Endothelial cell of umbilical vein (primary cell): ENCODE results near the gene TRIM32. TPM values are rescaled to one million over a fixed set of nuclear protein-coding genes. Genes with fewer than 3 reads are reported as not detected.

Source experiments
- BruUV-seq: library from RNA; stranded (reverse); fragments of 400-500 nt; replicated peaks from 2 replicates; lab custom pipeline; 2021; lab: Mats Ljungman, UMichigan
- CTCF ChIA-PET: fragments of 300-600, 350-600 bp; sonication (Branson Sonifier 250); formaldehyde crosslinking; loops from one replicate; lab custom pipeline; 2021; ENCODE audit warnings: antibody characterized with exemption, inconsistent platforms; lab: Charles Lee
- POLR2A ChIA-PET: fragments of 300-600, 350-600 bp; sonication (Branson Sonifier 250); formaldehyde crosslinking; loops from one replicate; lab custom pipeline; 2021; ENCODE audit warnings: antibody characterized with exemption, inconsistent platforms; lab: Charles Lee
- DNase-seq: peaks from one replicate; pipeline ENCODE4 v3.0.0-alpha.2; 2011; ENCODE audit warnings: low read depth, low spot score
- FAIRE-seq: peaks from 2 replicates; lab custom pipeline; 2011; peaks lifted over from hg19 to GRCh38; lab: Jason Lieb, UNC
- H2AFZ ChIP-seq: 2 replicates; pipeline ENCODE4 v1.6.0; 2012; ENCODE audit warnings: low read depth, low read length, control low read depth, inconsistent platforms
- H3K27ac ChIP-seq: 2 replicates; pipeline ENCODE4 v1.5.1; 2011; ENCODE audit warnings: low read depth, mild to moderate bottlenecking, control low read depth, low read length, moderate library complexity; ENCODE audit not compliant: insufficient read depth
- H3K27me3 ChIP-seq, 2 experiments: 2 replicates each; pipeline versions ENCODE4 v1.6.0 to v1.6.1; 2011; ENCODE audit warnings: low read length in 2 of 2, mixed read lengths in 1 of 2; ENCODE audit not compliant: control insufficient read depth in 2 of 2, insufficient read depth in 2 of 2
- H3K36me3 ChIP-seq, 2 experiments: 2 replicates in 1 of 2; 3 replicates in 1 of 2; pipeline ENCODE4 v1.5.1; 2011; ENCODE audit warnings: low read length in 2 of 2, mild to moderate bottlenecking in 1 of 2, moderate library complexity in 1 of 2; ENCODE audit not compliant: control insufficient read depth in 2 of 2, insufficient read depth in 2 of 2; ENCODE audit errors: extremely low read depth in 1 of 2
- H3K4me1 ChIP-seq: 3 replicates; pipeline ENCODE4 v1.5.1; 2011; ENCODE audit warnings: mild to moderate bottlenecking, low read length; ENCODE audit not compliant: control insufficient read depth, insufficient read depth; ENCODE audit errors: extremely low read depth
- H3K4me2 ChIP-seq: 2 replicates; pipeline ENCODE4 v1.6.1; 2011; ENCODE audit warnings: low read length, control low read depth, mixed read lengths; ENCODE audit not compliant: insufficient read depth
- H3K4me3 ChIP-seq, 3 experiments: fragments of 200-600 bp in 1 of 3; sonication (generic), shearing (Covaris generic) in 1 of 3; replicated peaks in 1 of 3; 2 replicates each; pipeline ENCODE4 v1.5.1; 2011 to 2016; ENCODE audit warnings: control low read depth in 3 of 3, low read length in 3 of 3, mild to moderate bottlenecking in 2 of 3, inconsistent platforms in 1 of 3, low read depth in 1 of 3, moderate library complexity in 1 of 3; ENCODE audit not compliant: insufficient read depth in 1 of 3
- H3K79me2 ChIP-seq: 2 replicates; pipeline ENCODE4 v1.6.0; 2012; ENCODE audit warnings: low read length, inconsistent platforms; ENCODE audit not compliant: control insufficient read depth, insufficient read depth
- H3K9ac ChIP-seq: replicated peaks from 2 replicates; pipeline ENCODE3; 2011; ENCODE audit warnings: low read length, control low read depth; ENCODE audit not compliant: insufficient read depth; ENCODE audit errors: extremely low read depth
- H3K9me1 ChIP-seq: replicated peaks from 3 replicates; pipeline ENCODE4 v1.6.0; 2011; ENCODE audit warnings: mild to moderate bottlenecking, low read length; ENCODE audit not compliant: control insufficient read depth, insufficient read depth; ENCODE audit errors: extremely low read depth
- H3K9me3 ChIP-seq: replicated peaks from 2 replicates; pipeline ENCODE4 v1.5.1; 2012; ENCODE audit warnings: low read length, inconsistent platforms; ENCODE audit not compliant: control insufficient read depth, insufficient read depth
- H4K20me1 ChIP-seq: replicated peaks from 2 replicates; pipeline ENCODE3; 2011; ENCODE audit warnings: mild to moderate bottlenecking, low read length; ENCODE audit not compliant: control insufficient read depth, insufficient read depth; ENCODE audit errors: extremely low read depth
- CTCF ChIP-seq, 2 donors: IDR thresholded peaks; 1 replicate in 1 of 2; 2 replicates in 1 of 2; pipeline ENCODE4 v1.5.1; 2011; ENCODE audit warnings: low read length in 2 of 2, mild to moderate bottlenecking in 2 of 2, moderate library complexity in 2 of 2, control low read depth in 1 of 2, inconsistent platforms in 1 of 2, low read depth in 1 of 2; ENCODE audit not compliant: insufficient read depth in 1 of 2; ENCODE audit errors: extremely low read depth in 1 of 2
- EZH2 ChIP-seq: IDR thresholded peaks from 2 replicates; pipeline ENCODE4 v1.6.1; 2012; ENCODE audit warnings: borderline replicate concordance, low read depth, mild to moderate bottlenecking, moderate library complexity, low read length, inconsistent platforms; ENCODE audit not compliant: severe bottlenecking
- FOS ChIP-seq: IDR thresholded peaks from 2 replicates; pipeline ENCODE4 v1.6.1; 2011; ENCODE audit warnings: mild to moderate bottlenecking, low read length, moderate library complexity, borderline replicate concordance; ENCODE audit not compliant: insufficient read depth
- GATA2 ChIP-seq: IDR thresholded peaks from 2 replicates; pipeline ENCODE4 v1.7.0; 2011; ENCODE audit warnings: low read depth, mild to moderate bottlenecking, moderate library complexity, mixed read lengths, low read length; ENCODE audit not compliant: insufficient read length, insufficient read depth
- JUN ChIP-seq: IDR thresholded peaks from 2 replicates; pipeline ENCODE4 v1.6.1; 2011; ENCODE audit warnings: borderline replicate concordance, low read depth; ENCODE audit not compliant: insufficient read length, insufficient read depth
- MAX ChIP-seq: IDR thresholded peaks from 2 replicates; pipeline ENCODE4 v1.6.1; 2011; ENCODE audit not compliant: insufficient read depth, insufficient read length
- MYC ChIP-seq: IDR thresholded peaks from one replicate; pipeline ENCODE4 v1.6.1; 2011; ENCODE audit warnings: mild to moderate bottlenecking, low read depth, low read length
- POLR2A ChIP-seq: IDR thresholded peaks from 2 replicates; pipeline ENCODE4 v1.6.1; 2012; ENCODE audit warnings: low read depth, mild to moderate bottlenecking, control low read depth, low read length
- POLR2AphosphoS5 ChIP-seq: IDR thresholded peaks from 2 replicates; pipeline ENCODE4 v1.6.1; 2012; ENCODE audit warnings: low read depth, mild to moderate bottlenecking, control low read depth, low read length, moderate library complexity; ENCODE audit not compliant: insufficient read depth
- dilution Hi-C: fragments of 300-500 bp; cut with MboI; formaldehyde crosslinking; loops from one replicate; pipeline ENCODE4 v1.15.0; 2019; ENCODE audit warnings: low sequenced_read_pairs; ENCODE audit not compliant: extremely low pct_ligation_motif_present
- intact Hi-C: fragments of 100-400 bp; cut with micrococcal nuclease; formaldehyde crosslinking; loops from one replicate; pipeline ENCODE4 v1.10.0; 2022
- polyA plus RNA-seq, 4 experiments: library from polyadenylated mRNA; depleted of rRNA in 3 of 4; stranded (reverse) in 3 of 4; unstranded in 1 of 4; fragments of >200 nt; gene quantifications; 2 replicates each; pipeline versions ENCODE4 v1.2.1 to v1.2.3, GENCODE V29; 2011 to 2012; ENCODE audit warnings: missing spikeins in 1 of 4
- total RNA-seq: library from RNA; stranded (reverse); gene quantifications from 2 replicates; pipeline ENCODE4 v1.2.3, GENCODE V29; 2021

TRIM32 gene
- total and polyA plus RNA-seq, 2 donors (not counting 3 experiments of a cell fraction or from before 2014, with no cell fraction given): 10.8 to 18.4 TPM

DNA sequence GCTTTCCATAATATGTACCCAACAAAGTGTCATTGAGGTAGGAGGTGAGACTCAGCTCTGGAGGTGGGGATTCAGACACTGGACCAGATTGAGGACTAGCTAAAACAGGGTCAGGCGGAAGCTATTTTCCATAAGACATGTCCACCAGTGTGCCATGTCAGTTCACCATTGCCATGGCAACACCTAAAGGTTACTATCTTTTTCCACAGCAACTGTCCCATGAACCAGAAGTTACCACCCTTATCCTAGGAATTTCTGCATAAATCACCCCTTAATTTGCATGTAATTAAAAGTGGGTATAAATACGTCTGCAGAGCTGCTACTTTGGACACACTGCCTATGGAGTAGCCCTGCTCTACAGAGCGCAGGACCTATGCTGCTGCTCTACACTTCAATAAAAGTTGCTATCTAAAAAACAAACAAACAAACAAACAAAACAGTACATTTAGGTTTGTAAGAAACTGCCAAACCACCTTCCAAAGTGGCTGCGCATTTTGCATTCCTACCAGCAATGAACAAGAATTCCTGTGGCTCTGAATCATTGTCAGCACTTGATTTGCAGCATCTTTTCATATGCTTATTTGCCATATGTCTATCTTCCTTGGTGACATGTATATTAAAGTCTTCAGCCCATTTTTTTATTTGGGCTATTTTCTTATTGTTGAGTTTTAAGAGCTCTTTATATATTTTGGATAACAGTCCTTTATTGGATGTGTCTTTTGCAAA lies 18.0 kb upstream of the TRIM32 start:
- H3K4me2 ChIP-seq: no peak overlapping the region
- dilution Hi-C loops: no loop called here
- no peak overlapping the region for H3K27ac ChIP-seq
- no peaks in the 10 kb centered on the region for H3K9me1 ChIP-seq
- intact Hi-C loops: no loop called here
- H2AFZ ChIP-seq: no peak overlapping the region
- no peaks in the 10 kb centered on the region for H3K36me3 ChIP-seq
- H3K4me3 ChIP-seq: no peak overlapping the region
- TF ChIP-seq JUN: no peak
- TF ChIP-seq EZH2: no peak
- no peak for TF ChIP-seq MAX
- no peak for TF ChIP-seq GATA2
- TF ChIP-seq POLR2A: no peak
- no peak for TF ChIP-seq CTCF (IDR thresholded peaks at IDR 0.05; ENCODE audit: extremely low read depth in 1 of 2, insufficient read depth in 1 of 2, low read depth in 1 of 2, low read length in 2 of 2)
- no peak for TF ChIP-seq MYC
- no peak for TF ChIP-seq POLR2AphosphoS5
- no peak for TF ChIP-seq FOS
- no peaks in the 10 kb centered on the region for H4K20me1 ChIP-seq
- H3K79me2 ChIP-seq: no peaks in the 10 kb centered on the region
- no peak overlapping the region for H3K9ac ChIP-seq
- FAIRE-seq (no peak), DNase-seq (no peak)
- ChIA-PET POLR2A (no interaction called here), CTCF (no interaction called here)
- no peaks in the 10 kb centered on the region for H3K9me3 ChIP-seq
- no peaks in the 10 kb centered on the region for H3K4me1 ChIP-seq
- no TSS peak for BruUV-seq
- no peaks in the 10 kb centered on the region for H3K27me3 ChIP-seq
